K562 (cell line): Measurements from ENCODE around the gene U2AF1L4. TPM values are rescaled to one million over a fixed set of nuclear protein-coding genes. Genes with fewer than 3 reads are reported as not detected.

Source experiments
- BRCA1 ChIP-seq, 2 experiments: fragments of 450-650 bp in 1 of 2; sonication (generic) in 1 of 2; formaldehyde crosslinking in 1 of 2; IDR thresholded peaks; 2 replicates each; pipeline versions ENCODE4 v1.5.0 to v1.6.1; 2017 to 2020; ENCODE audit warnings: mild to moderate bottlenecking in 1 of 2, missing genetic modification reagents in 1 of 2
- CREM ChIP-seq: IDR thresholded peaks from 2 replicates; pipeline ENCODE4 v1.6.1; 2014; ENCODE audit warnings: antibody characterized with exemption, low read depth
- ETS2 ChIP-seq: IDR thresholded peaks from 2 replicates; pipeline ENCODE4 v1.6.1; 2016; ENCODE audit warnings: borderline replicate concordance, missing genetic modification characterization, mild to moderate bottlenecking, moderate library complexity, missing compliant biosample characterization; ENCODE audit not compliant: poor library complexity, severe bottlenecking
- FOXJ2 ChIP-seq: fragments of 200-800 bp; sonication (Bioruptor generic); IDR thresholded peaks from 2 replicates; pipeline ENCODE4 v1.6.1; 2016; ENCODE audit warnings: missing genetic modification characterization, missing compliant biosample characterization
- MCM3 ChIP-seq: fragments of 450-650 bp; IDR thresholded peaks from 2 replicates; pipeline ENCODE4 v1.6.1; 2016
- NCOR1 ChIP-seq: fragments of 450-650 bp; IDR thresholded peaks from 2 replicates; pipeline ENCODE4 v1.6.1; 2016; ENCODE audit warnings: mild to moderate bottlenecking, moderate library complexity
- PATZ1 ChIP-seq: fragments of 250-450 bp; sonication (Bioruptor Pico); IDR thresholded peaks from 2 replicates; pipeline ENCODE4 v1.5.0; 2020; ENCODE audit warnings: mild to moderate bottlenecking, borderline replicate concordance
- POLR3G ChIP-seq: IDR thresholded peaks from 2 replicates; pipeline ENCODE4 v1.6.1; 2011; ENCODE audit not compliant: insufficient read length, insufficient replicate concordance; ENCODE audit errors: extremely low read depth
- RAD51 ChIP-seq: fragments of 450-650 bp; IDR thresholded peaks from 2 replicates; pipeline ENCODE4 v1.7.1; 2016; ENCODE audit warnings: low read depth, mild to moderate bottlenecking, borderline replicate concordance
- TBL1XR1 ChIP-seq, 2 experiments: IDR thresholded peaks; 2 replicates each; pipeline ENCODE4 v1.6.1; 2012; ENCODE audit warnings: improper control_type of control experiment in 2 of 2, low read length in 2 of 2, mild to moderate bottlenecking in 1 of 2
- THRA ChIP-seq: fragments of 450-650 bp; IDR thresholded peaks from 2 replicates; pipeline ENCODE4 v1.6.1; 2017; ENCODE audit warnings: mild to moderate bottlenecking, moderate library complexity
- ZBTB34 ChIP-seq: fragments of 250-450 bp; sonication (Bioruptor Pico); IDR thresholded peaks from 2 replicates; pipeline ENCODE4 v1.8.0; 2021; ENCODE audit warnings: mild to moderate bottlenecking, moderate library complexity
- ZNF197 ChIP-seq: fragments of 200-800 bp; sonication (Bioruptor generic); IDR thresholded peaks from 2 replicates; pipeline ENCODE4 v1.6.1; 2016; ENCODE audit warnings: low read depth, missing genetic modification characterization, missing compliant biosample characterization
- ZNF253 ChIP-seq: fragments of 250-450 bp; sonication (Bioruptor Pico); conservative IDR thresholded peaks from 2 replicates; pipeline ENCODE4 v1.6.1; 2021; ENCODE audit warnings: mild to moderate bottlenecking
- ZNF449 ChIP-seq: fragments of 250-450 bp; sonication (Bioruptor Pico); IDR thresholded peaks from 2 replicates; pipeline ENCODE4 v1.8.0; 2022; ENCODE audit warnings: moderate library complexity, mild to moderate bottlenecking, inconsistent platforms
- ZNF583 ChIP-seq: fragments of 250-450 bp; sonication (Bioruptor Pico); IDR thresholded peaks from 2 replicates; pipeline ENCODE4 v1.4.0; 2020
- polyA plus RNA-seq, 8 experiments: library from polyadenylated mRNA; depleted of rRNA in 4 of 8; stranded (reverse) in 5 of 8; unstranded in 3 of 8; fragments of >200 nt; fragmentation: Nextera tagmentation in 2 of 8; fragmentation: Illumina TruSeq in 1 of 8; extraction: Ambion mirVana in 2 of 8; extraction: Trizol in 1 of 8; gene quantifications; 2 replicates each; pipeline versions ENCODE4 v1.2.1 to v1.2.3, GENCODE V29; 2011 to 2014; ENCODE audit warnings: inconsistent platforms in 1 of 8, missing spikeins in 1 of 8
- total RNA-seq, 7 experiments: library from RNA; depleted of rRNA in 6 of 7; stranded (reverse); fragments of >200 nt in 6 of 7; fragmentation: Illumina TruSeq in 2 of 7; extraction: Trizol in 2 of 7; gene quantifications; 2 replicates each; pipeline versions ENCODE4 v1.2.1 to v1.2.3, GENCODE V29; 2011 to 2021; ENCODE audit warnings: low replicate concordance in 1 of 7
- TF ChIP-seq, protein P1 (sequence below): fragments of 250-450 bp; sonication (Bioruptor Pico); IDR thresholded peaks from 2 replicates; pipeline ENCODE4 v1.4.0; 2020; ENCODE audit warnings: mild to moderate bottlenecking, moderate library complexity

The U2AF1L4 gene
- total and polyA plus RNA-seq, 9 of the 15 experiments (the other 6 are each of a cell fraction or from before 2014, with no cell fraction given): 8.4 to 19.5 (median 12.6) TPM

DNA sequence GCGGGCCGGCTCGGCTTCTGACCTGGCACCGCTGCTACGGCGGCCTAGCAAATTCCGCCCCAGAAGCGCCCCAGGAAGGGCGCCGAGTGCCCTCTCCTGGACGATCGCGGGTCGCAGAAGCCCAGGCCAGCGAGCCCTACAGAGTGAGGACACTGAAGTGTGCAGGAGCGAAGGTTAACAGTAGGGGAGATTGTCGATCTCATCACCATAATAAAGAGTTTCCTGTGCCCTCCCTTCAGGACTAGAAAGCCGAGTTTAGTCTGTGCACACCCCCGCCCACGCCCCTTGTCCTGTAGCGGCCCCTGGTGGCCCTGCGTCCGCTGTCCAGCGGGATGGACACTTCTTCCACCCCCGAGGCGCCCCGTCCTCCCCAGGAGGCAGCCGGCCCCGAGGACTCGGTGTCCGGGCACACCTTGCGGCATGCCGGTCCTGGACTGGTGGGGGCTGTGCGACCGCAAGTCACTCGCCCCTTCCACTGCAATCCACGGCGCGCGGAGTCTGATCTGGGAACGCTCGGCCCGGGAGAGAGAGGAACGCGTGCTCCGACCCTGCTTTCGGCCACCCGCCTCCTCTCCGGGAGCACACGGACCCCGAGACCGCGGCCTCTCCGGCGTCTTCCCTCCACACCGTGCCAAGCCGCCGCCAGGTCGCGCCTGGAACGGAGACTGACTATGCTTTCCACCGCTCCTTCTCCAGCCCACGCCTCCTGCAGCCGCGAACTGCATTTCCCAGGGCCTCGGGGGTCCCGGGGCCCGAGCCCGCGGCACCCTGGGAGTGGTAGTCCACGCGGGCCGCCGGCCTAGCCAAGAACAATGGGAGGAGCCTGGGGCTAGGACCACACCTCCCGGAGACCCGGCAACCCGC lies 28.2 kb downstream of the U2AF1L4 start (continued):
- TF ChIP-seq, protein P1, sequence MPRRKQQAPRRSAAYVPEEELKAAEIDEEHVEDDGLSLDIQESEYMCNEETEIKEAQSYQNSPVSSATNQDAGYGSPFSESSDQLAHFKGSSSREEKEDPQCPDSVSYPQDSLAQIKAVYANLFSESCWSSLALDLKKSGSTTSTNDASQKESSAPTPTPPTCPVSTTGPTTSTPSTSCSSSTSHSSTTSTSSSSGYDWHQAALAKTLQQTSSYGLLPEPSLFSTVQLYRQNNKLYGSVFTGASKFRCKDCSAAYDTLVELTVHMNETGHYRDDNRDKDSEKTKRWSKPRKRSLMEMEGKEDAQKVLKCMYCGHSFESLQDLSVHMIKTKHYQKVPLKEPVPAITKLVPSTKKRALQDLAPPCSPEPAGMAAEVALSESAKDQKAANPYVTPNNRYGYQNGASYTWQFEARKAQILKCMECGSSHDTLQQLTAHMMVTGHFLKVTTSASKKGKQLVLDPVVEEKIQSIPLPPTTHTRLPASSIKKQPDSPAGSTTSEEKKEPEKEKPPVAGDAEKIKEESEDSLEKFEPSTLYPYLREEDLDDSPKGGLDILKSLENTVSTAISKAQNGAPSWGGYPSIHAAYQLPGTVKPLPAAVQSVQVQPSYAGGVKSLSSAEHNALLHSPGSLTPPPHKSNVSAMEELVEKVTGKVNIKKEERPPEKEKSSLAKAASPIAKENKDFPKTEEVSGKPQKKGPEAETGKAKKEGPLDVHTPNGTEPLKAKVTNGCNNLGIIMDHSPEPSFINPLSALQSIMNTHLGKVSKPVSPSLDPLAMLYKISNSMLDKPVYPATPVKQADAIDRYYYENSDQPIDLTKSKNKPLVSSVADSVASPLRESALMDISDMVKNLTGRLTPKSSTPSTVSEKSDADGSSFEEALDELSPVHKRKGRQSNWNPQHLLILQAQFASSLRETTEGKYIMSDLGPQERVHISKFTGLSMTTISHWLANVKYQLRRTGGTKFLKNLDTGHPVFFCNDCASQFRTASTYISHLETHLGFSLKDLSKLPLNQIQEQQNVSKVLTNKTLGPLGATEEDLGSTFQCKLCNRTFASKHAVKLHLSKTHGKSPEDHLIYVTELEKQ (CRISPR knock-in tag): no peak
- TF ChIP-seq ZNF583: no peak
- no peak for TF ChIP-seq ETS2
- peak; percentile 78; the same call in 1 of the 2 replicates for TF ChIP-seq ZNF197
- no peak for TF ChIP-seq RAD51
- TF ChIP-seq THRA: no peak
- peak; percentile 77 for TF ChIP-seq FOXJ2 (tag)
- TF ChIP-seq ZNF449 (CRISPR knock-in tag): no peak
- TF ChIP-seq ZBTB34 (CRISPR knock-in tag): no peak
- no peak; a peak in 1 of 4 replicates for TF ChIP-seq TBL1XR1 (IDR thresholded peaks at IDR 0.05; ENCODE audit: low read length in 2 of 2)
- no peak for TF ChIP-seq ZNF253 (CRISPR knock-in tag)
- TF ChIP-seq POLR3G: no peak
- TF ChIP-seq PATZ1 (CRISPR knock-in tag): no peak
- TF ChIP-seq MCM3: no peak
- peak; percentile 70; the same call in 1 of the 2 replicates for TF ChIP-seq CREM
- no peak for TF ChIP-seq NCOR1
- TF ChIP-seq BRCA1 (IDR thresholded peaks at IDR 0.05): no peak
- no peak for TF ChIP-seq BRCA1 (CRISPR knock-in tag; IDR thresholded peaks at IDR 0.05)
